ENCODE results near the gene TEKTIP1.
"Not testable (repeated sequence)": the region's sequence is repeated elsewhere in the genome, so short reads cannot be mapped to it uniquely, and the experiment has no call there.

Gene TEKTIP1

DNA sequence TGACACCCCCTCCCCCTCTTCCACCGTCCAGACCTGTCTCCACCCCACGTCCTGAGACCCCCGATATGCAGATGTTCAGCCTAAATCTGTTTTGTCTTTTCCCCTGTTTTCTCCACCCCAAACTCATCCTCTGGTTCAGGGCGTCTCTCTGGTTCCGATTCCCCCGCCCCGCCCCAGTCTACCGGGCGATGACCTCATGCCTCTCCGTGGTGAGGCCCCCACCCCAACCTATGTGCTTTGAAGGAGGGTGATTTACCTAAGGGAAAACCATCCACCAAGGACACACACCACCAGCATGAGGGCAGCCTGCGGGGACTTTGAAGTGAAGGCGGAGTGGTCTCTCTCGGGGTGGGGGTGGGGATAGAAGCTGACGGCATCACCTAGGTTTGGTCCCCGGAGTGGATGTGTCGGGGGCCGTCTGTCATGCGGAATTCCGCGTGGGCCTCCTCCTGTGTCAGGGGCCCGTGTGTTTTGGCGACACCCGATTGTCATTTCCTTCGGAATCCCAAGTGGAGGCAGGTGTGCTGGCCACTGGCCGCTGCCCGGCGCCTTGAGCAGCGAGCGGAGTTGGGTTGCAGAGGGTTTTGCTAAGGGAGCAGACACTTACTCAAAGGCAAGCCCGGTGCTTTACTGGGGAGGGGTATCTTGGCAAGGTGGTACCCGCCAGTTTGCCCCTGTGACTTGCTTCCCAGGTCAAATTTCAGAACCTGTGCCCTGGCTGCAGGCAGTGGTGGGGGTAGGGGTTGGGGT is 31.4 kb upstream of the TEKTIP1 start:
- no peak for DNase-seq (ENCODE audit: low spot score)

GRCh38 chr19:3508121-3508661 is 30.8 kb upstream of the TEKTIP1 start:
- DNase-seq (ENCODE audit: low spot score) = not testable (repeated sequence)

- no peak for DNase-seq (ENCODE audit: low spot score)
These were observed 30.0 kb upstream of the TEKTIP1 start for GRCh38 chr19:3508771-3509535.

DNA sequence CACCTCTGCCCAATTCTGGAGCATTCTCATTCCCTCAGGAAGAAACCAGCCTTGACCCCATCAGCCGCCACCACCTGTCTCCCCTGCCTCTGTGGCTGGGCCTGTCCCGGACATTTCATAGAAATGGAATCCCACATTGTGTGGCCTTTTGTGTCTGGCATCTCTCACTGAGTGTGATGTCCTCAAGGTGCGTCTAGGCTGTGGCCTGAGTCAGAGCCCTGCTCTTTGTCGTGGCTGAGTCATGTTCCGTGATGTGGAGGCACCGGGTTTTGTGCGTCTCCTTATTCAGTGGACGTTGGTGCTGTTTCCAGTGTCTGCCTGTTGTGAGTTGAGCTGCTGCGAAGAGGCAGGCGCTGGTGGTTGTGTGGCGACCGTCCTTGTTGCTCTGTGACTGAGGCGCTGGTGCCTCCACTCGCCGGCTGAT is 29.4 kb upstream of the TEKTIP1 start:
- DNase-seq (ENCODE audit: low spot score) = no peak

DNA sequence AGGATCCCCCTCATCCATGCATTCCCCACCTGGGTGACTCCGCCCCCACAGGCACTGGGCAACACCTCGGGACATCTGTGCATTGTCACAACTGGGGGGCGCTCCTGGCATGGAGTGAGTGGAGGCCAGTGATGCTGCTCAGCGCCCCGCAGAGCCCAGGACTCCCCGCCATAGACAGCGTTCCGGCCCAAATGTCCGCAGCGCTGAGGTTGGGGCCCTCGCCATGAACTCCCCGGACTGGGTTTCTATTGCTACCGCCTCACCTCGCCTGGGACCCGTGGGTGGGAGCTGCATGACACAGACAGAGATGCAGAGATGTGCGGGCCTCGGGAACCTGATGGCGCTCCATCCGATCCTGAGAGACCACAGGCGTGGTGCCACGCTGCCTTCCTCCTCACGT is 28.2 kb upstream of the TEKTIP1 start:
- no peak for DNase-seq (ENCODE audit: low spot score)

DNA sequence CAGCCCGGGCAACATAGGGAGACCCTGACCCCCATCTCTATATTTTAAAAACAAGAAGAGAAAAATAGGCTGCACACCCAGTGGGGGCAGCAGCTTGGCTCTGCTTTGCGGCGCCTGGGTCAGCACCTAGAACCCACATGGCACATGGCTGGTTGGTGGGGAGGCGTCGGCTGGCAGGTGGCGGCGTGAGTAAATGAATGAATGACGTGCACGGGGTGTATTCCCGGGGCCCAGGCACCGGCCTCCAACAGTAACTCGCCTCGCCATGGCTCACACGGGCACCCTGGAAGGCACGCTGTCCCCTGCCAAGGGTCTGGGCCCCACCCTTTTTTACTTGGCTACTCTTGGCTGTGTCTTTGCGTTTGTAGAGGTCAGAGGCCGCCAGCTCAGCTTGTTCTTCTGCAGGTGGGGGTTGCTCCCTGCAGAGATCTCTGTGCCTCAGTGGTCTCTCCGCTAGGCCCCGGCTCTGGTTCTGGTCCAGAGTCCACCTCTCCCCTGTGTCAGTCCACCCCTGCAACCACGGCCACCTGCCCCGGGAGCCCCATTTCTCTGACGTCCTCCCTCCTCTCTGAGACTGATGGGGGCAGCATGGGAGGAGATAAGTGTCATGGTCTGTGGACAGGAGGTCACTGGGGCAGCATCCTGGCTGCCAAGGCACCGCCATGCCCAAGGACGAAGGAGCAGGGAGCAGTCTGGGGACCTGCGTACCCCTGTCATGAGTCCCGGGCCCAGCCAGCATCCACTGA is 27.3 kb upstream of the TEKTIP1 start:
- DNase-seq (ENCODE audit: low spot score) = no peak

DNA sequence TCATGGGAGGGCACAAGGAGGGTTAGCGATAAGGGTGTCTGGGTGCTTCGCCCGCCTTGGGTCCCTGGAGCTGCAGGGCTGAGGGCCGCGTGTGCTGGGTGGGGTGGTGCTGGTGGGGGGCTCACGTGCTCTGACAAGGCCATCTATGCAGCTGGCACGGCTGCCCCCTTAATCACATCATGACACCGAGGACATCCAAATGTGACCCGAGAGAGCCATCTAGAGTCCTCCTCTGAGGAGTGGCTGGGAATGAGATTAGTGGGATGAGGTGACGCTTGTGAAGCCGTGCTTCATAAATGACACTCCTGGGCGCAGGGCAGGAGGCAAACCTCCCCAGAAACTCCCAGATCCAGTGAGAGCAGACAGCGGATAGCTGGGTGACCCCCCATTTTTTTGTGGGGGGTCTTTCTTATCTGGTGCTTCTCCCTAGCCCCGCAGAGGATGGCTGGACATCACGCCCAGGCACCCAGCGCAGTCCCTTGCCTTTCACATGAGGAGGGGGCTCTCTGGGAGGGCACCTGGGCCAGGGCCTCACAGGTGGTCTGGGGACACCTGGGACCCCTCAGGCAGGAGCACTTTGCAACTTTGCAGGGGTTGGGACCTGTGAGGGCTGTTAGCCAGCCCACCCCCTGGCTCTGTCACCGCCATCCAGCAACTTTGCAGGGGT is 26.3 kb upstream of the TEKTIP1 start:
- DNase-seq (ENCODE audit: low spot score) = peak; percentile 55

DNA sequence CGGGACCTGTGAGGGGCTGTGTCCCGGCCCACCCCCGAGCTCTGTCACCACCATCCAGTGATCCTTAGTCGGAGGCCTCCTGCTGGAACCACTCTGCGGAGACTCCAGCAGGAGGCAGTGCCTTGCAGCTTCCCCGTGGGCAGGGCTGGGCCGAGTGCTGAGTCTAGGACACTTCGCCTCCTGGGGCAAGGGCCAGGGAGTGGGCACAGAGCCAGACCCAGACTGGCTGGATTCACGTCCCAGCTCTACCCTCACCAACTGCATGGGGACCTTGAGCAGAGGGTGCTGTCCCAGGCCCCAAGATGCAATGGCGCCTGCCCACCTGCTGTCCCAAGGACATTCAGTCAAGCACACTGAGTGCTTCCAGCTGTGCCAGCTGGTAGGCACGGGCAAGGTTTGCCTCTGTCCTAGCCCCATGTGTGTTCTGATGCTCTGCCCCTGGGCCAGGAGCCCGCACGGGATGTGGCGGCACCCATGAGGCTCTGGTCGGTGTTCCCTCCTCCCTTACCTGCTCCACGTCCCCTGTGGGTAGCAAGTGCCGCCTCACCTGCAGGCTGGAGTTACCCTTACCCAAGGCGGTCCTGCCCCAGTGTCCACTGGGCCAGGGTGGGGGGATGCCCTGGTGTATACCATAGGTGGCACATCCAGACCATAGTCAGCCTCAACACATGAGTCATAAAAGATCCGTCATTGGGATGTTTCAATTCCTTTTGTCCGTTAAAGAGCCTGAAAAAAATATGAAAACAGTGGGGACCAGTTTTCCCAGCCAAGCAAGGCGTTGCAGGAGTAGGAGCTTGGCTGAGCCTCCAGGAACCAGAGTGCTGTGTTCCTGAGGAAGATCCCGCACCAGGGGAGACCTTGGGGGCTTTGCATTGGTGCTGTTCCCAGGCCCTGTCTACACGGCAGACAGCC is 25.5 kb upstream of the TEKTIP1 start:
- DNase-seq (ENCODE audit: low spot score) = no peak

GRCh38 chr19:3514930-3515329 is 24.0 kb upstream of the TEKTIP1 start:
- DNase-seq (ENCODE audit: low spot score) = no peak

GRCh38 chr19:3515891-3516422 is 23.0 kb upstream of the TEKTIP1 start:
- DNase-seq (ENCODE audit: low spot score) = no peak

DNA sequence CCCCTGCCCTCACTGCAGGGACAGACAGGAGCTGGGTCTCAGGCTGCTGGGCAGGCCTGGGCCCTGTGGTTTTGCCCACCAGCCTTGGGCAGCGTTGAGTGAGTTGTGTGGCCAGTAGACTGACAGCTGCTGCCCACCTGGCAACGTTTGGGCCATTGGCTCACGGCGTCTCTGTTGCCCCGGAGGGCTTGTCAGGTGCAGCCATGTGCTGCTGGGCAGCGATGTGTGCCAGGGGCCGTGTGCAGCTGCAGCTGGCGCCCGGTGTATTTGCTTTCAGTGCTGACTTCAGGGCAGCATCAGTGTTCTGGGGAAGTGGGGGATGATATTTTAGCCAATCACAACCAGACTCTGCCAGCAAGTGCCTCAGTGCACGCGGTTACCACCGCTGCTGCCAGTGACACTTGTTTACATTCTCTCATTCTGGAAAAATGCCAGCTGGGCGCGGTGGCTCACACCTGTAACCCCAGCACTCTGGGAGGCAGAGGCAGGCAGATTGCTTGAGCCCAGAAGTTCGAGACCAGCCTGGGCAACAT is 22.2 kb upstream of the TEKTIP1 start:
- DNase-seq (ENCODE audit: low spot score) = no peak

- no peak for DNase-seq (ENCODE audit: low spot score)
These were observed 21.3 kb upstream of the TEKTIP1 start for GRCh38 chr19:3517638-3518037.

DNA sequence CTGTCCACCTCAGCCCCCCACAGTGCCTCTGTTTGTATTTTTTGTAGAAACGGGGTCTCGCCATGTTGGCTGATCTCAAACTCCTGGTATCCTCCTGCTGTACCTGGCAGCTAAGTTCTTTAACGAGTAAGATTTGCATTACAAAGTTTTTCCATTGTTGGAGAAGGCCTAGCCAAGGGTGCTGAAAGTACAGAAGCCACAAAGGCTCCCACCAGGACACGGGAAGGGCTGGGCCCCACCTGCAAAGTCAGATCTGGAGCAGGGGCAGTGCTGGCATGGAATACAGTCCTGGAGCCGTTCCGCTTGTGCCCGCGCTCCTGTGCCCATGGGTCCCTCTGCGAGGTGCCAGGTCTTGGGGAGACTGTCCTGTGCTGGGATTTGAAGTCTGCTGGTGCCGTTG is 20.7 kb upstream of the TEKTIP1 start:
- DNase-seq (ENCODE audit: low spot score) = no peak

DNA sequence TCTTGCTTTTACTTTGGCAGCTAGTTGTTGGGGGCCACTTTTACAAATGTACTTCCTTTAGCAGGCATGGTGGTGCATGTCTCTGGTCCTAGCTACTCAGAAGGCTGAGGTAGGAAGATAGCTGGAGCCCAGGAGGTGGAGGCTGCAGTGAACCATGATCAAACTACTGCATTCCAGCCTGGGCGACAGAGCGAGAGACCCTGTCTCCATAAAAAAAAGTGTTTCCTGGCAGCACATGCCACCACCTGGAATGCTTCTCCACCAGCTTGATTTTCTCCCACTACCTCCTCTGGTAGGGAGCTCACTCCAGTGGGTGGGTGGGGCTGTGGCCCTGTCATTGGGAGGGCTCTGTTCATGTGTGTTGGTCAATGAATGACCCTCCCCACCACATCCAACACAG is 20.3 kb upstream of the TEKTIP1 start:
- DNase-seq (ENCODE audit: low spot score) = no peak

- DNase-seq (ENCODE audit: low spot score) = no peak
These were observed 19.8 kb upstream of the TEKTIP1 start for GRCh38 chr19:3519126-3519525.

DNA sequence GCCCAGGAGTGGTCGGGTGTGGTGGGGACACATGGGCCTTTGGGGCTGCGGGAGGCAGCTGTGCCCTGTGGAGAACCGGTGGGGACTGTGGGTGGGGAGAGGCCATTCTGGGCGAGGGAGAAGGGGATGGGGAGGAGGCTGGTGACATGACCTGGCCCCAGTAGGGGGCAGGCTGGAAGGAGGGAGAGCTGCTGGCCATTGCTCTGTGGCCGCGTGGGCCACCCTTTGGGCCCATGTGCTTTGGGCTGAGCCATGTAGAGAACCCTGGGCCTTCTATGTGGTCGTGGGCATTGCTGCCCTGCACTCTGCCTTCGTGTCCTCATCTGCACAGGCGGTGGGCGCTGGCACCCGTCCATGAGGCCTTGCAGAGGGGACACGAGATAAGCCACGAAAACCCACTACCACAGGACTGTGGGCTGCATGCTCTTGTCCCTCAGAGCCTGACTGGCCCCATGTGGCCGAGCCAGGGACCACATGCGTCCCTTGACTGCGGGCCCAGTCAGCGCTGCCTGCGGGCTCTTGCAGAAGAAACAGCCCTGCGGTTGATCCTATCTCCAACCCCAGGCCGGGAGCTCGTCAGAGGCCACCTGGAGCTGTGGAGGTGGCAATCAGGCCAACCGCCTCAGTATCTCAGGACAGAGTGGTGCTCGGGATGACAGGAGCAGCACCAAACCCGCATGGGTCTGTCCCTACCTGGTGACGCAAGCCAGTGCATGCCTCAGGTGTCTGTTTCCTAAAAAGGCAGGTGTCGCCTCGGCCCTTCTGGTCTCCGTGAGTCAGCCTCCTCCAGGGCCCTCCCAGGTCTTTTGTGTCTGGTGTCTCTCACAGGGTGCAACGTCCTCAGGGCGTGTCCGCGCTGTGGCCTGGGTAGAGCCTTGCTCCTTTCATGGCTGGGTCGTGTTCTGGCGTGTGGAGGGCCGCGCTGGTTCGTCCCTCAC is 18.5 kb upstream of the TEKTIP1 start:
- no peak for DNase-seq (ENCODE audit: low spot score)

GRCh38 chr19:3521104-3521445 is 17.9 kb upstream of the TEKTIP1 start:
- no peak for DNase-seq (ENCODE audit: low spot score)

DNA sequence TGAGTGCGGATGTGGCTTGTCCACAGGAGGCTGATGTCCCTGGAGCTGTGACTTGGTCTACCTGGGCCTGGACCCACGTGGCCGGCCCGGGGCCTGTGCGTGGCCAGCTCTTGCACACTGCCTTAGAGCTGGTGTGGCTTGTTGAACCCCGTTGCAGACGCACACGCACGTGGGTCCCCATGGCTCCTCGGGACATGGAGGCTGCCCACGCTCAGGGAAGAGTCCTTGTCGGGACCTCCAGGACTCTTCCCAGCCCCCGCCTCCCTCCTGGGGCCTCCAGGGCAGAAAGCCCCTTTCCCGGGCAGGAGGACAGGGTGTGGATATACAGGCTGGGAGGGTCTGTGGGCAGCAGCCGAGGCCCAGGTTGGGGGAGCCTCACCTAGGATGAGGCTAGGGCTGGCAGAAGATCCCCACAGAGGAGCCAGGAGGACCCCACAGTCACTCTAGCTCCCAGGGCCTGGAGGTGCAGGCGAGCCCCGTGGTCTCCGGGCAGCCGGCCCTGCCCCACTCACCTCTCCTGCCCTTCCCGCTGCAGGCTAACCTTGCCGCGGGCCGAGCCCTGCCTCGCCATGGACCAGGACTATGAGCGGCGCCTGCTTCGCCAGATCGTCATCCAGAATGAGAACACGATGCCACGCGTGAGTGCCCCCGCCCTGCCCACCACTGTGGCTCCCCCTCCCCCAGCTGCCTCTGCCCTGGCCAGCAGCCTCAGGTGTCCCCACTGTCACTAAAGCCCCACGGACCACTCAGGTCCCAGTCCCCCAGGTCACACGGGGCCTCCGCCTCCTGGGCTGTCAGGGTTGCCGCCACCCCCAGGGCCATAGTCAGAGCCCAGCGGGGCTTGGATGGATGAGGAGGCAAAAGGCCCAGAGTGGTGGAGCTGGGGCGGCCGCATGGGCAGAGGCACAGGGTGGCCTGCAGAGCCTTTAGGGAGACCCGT is 16.3 kb upstream of the TEKTIP1 start:
- DNase-seq (ENCODE audit: low spot score) = no peak

Measured in globus pallidus (tissue), 1 donor.